K562 (cell line): ENCODE data around the gene UAP1. TPM values are rescaled to one million over a fixed set of nuclear protein-coding genes. Genes with fewer than 3 reads are reported as not detected.

ENCODE experiments used
- ATAC-seq: fragments of 200-7000 bp; cut with Tn5 transposase; 3 replicates; pipeline ENCODE4 v1.9.1; 2020; ENCODE audit warnings: moderate library complexity
- BruUV-seq: library from RNA; stranded (reverse); fragments of 400-500 nt; replicated peaks from 2 replicates; lab custom pipeline; 2021; lab: Mats Ljungman, UMichigan
- CTCF ChIA-PET: fragments of 300-600 bp; formaldehyde crosslinking; extraction: SDS; loops from one replicate; lab custom pipeline; 2021; ENCODE audit warnings: low intra/inter-chr PET ratio; lab: Yijun Ruan, JAX
- POLR2A ChIA-PET: fragments of 300-600, 350-650 bp; sonication (Branson Sonifier 250); formaldehyde crosslinking; extraction: SDS; loops from one replicate; lab custom pipeline; 2021; ENCODE audit warnings: antibody characterized with exemption, inconsistent platforms; lab: Yijun Ruan, JAX
- DNase-seq, 4 experiments: peaks; one replicate each; pipeline versions ENCODE4 v3.0.0 to v3.0.0-alpha.2; 2011 to 2018; ENCODE audit warnings: low spot score in 3 of 4, mixed read lengths in 3 of 4; ENCODE audit errors: extremely low read depth in 1 of 4
- FAIRE-seq: peaks from 2 replicates; lab custom pipeline; 2011; peaks lifted over from hg19 to GRCh38; lab: Jason Lieb, UNC
- H2AFZ ChIP-seq: 2 replicates; pipeline ENCODE4 v1.6.0; 2011; ENCODE audit warnings: low read depth, low read length, control low read depth, inconsistent platforms
- H3K27ac ChIP-seq: fragments of 200-600 bp; 3 replicates; pipeline ENCODE4 v1.8.0; 2011; ENCODE audit warnings: low read depth, mild to moderate bottlenecking, control low read depth, inconsistent platforms, low read length, moderate library complexity, mixed read lengths; ENCODE audit errors: extremely low read depth
- H3K27me3 ChIP-seq, 2 experiments: fragments of 300-600 bp in 1 of 2; 2 replicates in 1 of 2; 3 replicates in 1 of 2; pipeline versions ENCODE4 v1.6.0 to v1.8.0; 2011; ENCODE audit warnings: inconsistent platforms in 2 of 2, low read length in 2 of 2, mild to moderate bottlenecking in 1 of 2, mixed read lengths in 1 of 2, moderate library complexity in 1 of 2; ENCODE audit not compliant: control insufficient read depth in 2 of 2, insufficient read depth in 2 of 2
- H3K36me3 ChIP-seq: fragments of 300-600 bp; 3 replicates; pipeline ENCODE4 v1.8.0; 2011; ENCODE audit warnings: mild to moderate bottlenecking, low read length, inconsistent platforms; ENCODE audit not compliant: control insufficient read depth, insufficient read depth
- H3K4me1 ChIP-seq, 2 experiments: fragments of 200-600 bp in 1 of 2; replicated peaks in 1 of 2; 2 replicates in 1 of 2; 3 replicates in 1 of 2; pipeline versions ENCODE4 v1.5.1 to v1.8.0; 2011; ENCODE audit warnings: inconsistent platforms in 2 of 2, low read length in 2 of 2, mild to moderate bottlenecking in 1 of 2, mixed read lengths in 1 of 2, moderate library complexity in 1 of 2; ENCODE audit not compliant: control insufficient read depth in 2 of 2, insufficient read depth in 2 of 2
- H3K4me2 ChIP-seq: 2 replicates; pipeline ENCODE4 v1.6.1; 2011; ENCODE audit warnings: low read length, control low read depth, inconsistent platforms, mixed read lengths; ENCODE audit not compliant: insufficient read depth
- H3K4me3 ChIP-seq: fragments of 200-600 bp; sonication (generic), shearing (Covaris generic); 2 replicates; pipeline ENCODE4 v1.5.1; 2016; ENCODE audit warnings: control low read depth, inconsistent platforms
- H3K79me2 ChIP-seq: fragments of 200-600 bp; 3 replicates; pipeline ENCODE4 v1.8.0; 2011; ENCODE audit warnings: low read length, inconsistent platforms; ENCODE audit not compliant: control insufficient read depth, insufficient read depth
- H3K9ac ChIP-seq, 2 experiments: 2 replicates each; pipeline versions ENCODE4 v1.6.0 to v1.6.1; 2011; ENCODE audit warnings: low read depth in 2 of 2, low read length in 2 of 2, control low read depth in 1 of 2, inconsistent platforms in 1 of 2, mild to moderate bottlenecking in 1 of 2, mixed read lengths in 1 of 2; ENCODE audit not compliant: insufficient read depth in 1 of 2
- H3K9me1 ChIP-seq: one replicate; pipeline ENCODE4 v1.6.0; 2011; ENCODE audit warnings: inconsistent platforms, mild to moderate bottlenecking, low read length, moderate library complexity; ENCODE audit not compliant: control insufficient read depth, insufficient read depth
- H3K9me3 ChIP-seq: replicated peaks from 2 replicates; pipeline ENCODE4 v1.5.1; 2011; ENCODE audit warnings: low read depth, low read length, inconsistent platforms; ENCODE audit not compliant: control insufficient read depth, insufficient read depth
- H4K20me1 ChIP-seq: replicated peaks from 2 replicates; pipeline ENCODE4 v1.6.1; 2011; ENCODE audit warnings: low read length, inconsistent platforms, mixed read lengths; ENCODE audit not compliant: control insufficient read depth, insufficient read depth
- ATF1 ChIP-seq, 2 experiments: fragments of 450-650 bp in 1 of 2; IDR thresholded peaks; 2 replicates each; pipeline ENCODE4 v1.6.1; 2016; ENCODE audit warnings: missing compliant biosample characterization in 1 of 2, missing genetic modification characterization in 1 of 2
- KAT2B ChIP-seq: IDR thresholded peaks from one replicate; pipeline ENCODE4 v1.6.1; 2012; ENCODE audit warnings: low read depth, mild to moderate bottlenecking, control low read depth, inconsistent platforms, low read length, moderate library complexity
- KLF13 ChIP-seq: fragments of 450-650 bp; IDR thresholded peaks from 2 replicates; pipeline ENCODE4 v1.6.1; 2016; ENCODE audit warnings: missing genetic modification characterization, low read depth, mild to moderate bottlenecking, missing compliant biosample characterization, moderate library complexity, borderline replicate concordance
- RBM17 ChIP-seq: fragments of 200-400 bp; formaldehyde crosslinking; IDR thresholded peaks from 2 replicates; pipeline ENCODE4 v1.6.1; 2017; ENCODE audit warnings: low read depth, mild to moderate bottlenecking, low read length, borderline replicate concordance
- STAT5A ChIP-seq: IDR thresholded peaks from 2 replicates; pipeline ENCODE4 v1.6.1; 2012; ENCODE audit warnings: low read length, inconsistent platforms, borderline replicate concordance
- ZBTB17 ChIP-seq: fragments of 450-650 bp; formaldehyde crosslinking; IDR thresholded peaks from 2 replicates; pipeline ENCODE4 v1.4.0; 2020; ENCODE audit warnings: mild to moderate bottlenecking
- ZFP30 ChIP-seq: fragments of 250-450 bp; sonication (Bioruptor Pico); IDR thresholded peaks from 2 replicates; pipeline ENCODE4 v1.8.0; 2022; ENCODE audit warnings: moderate library complexity, mild to moderate bottlenecking, inconsistent platforms, borderline replicate concordance
- ZNF431 ChIP-seq: sonication (generic); formaldehyde crosslinking; IDR thresholded peaks from 2 replicates; pipeline ENCODE4 v1.8.0; 2022; ENCODE audit warnings: mild to moderate bottlenecking, missing genetic modification reagents
- WGBS: fragments of 100-300 bp; shearing (Covaris generic); methylation state at CpG from one replicate; pipeline ENCODE4 v1.1.6; 2016; ENCODE audit warnings: low coverage, mixed read lengths; ENCODE audit not compliant: insufficient coverage; ENCODE audit errors: missing lambda C conversion rate; 5-methylcytosine and 5-hydroxymethylcytosine counted together
- in situ Hi-C: fragments of 300-500 bp; cut with MboI; formaldehyde crosslinking; loops from 4 replicates; pipeline ENCODE4 v1.15.0; 2018; ENCODE audit warnings: inconsistent platforms, mixed read lengths
- intact Hi-C: fragments of 100-400 bp; cut with micrococcal nuclease; formaldehyde crosslinking; loops from 2 replicates; pipeline ENCODE4 v1.14.2; 2022
- polyA plus RNA-seq, 8 experiments: library from polyadenylated mRNA; depleted of rRNA in 4 of 8; stranded (reverse) in 5 of 8; unstranded in 3 of 8; fragments of >200 nt; fragmentation: Nextera tagmentation in 2 of 8; fragmentation: Illumina TruSeq in 1 of 8; extraction: Ambion mirVana in 2 of 8; extraction: Trizol in 1 of 8; gene quantifications; 2 replicates each; pipeline versions ENCODE4 v1.2.1 to v1.2.3, GENCODE V29; 2011 to 2014; ENCODE audit warnings: inconsistent platforms in 1 of 8, missing spikeins in 1 of 8
- total RNA-seq, 7 experiments: library from RNA; depleted of rRNA in 6 of 7; stranded (reverse); fragments of >200 nt in 6 of 7; fragmentation: Illumina TruSeq in 2 of 7; extraction: Trizol in 2 of 7; gene quantifications; 2 replicates each; pipeline versions ENCODE4 v1.2.1 to v1.2.3, GENCODE V29; 2011 to 2021; ENCODE audit warnings: low replicate concordance in 1 of 7

The UAP1 gene
- total and polyA plus RNA-seq, 9 of the 15 experiments (the other 6 are each of a cell fraction or from before 2014, with no cell fraction given): 182 to 317 (median 213) TPM

DNA sequence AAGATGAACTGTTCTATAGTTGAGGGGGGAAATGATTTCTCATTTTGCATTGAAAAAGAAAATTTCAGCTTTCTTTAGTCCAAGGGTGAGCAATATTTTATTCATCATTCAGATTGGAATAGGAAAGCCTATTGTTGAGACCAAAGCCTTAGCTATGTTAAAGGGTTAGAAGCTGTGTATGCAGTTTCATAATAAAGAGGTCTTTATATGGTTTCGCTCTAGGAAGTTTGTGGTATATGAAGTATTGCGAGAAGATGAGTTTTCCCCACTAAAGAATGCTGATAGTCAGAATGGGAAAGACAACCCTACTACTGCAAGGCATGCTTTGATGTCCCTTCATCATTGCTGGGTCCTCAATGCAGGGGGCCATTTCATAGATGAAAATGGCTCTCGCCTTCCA, 28.6 kb downstream of the UAP1 start:
- in situ Hi-C loops (no loop called here), intact Hi-C loops (no loop called here)
- Histone ChIP-seq H3K9ac (no peak overlapping the region), H3K9me3 (no peaks in the 10 kb centered on the region), H3K4me1 (no peaks in the 10 kb centered on the region), H3K27me3 (no peaks in the 10 kb centered on the region), H3K36me3 (peaks cover 95% of the 10 kb centered on the region), H3K79me2 (no peaks in the 10 kb centered on the region), H3K4me3 (no peak overlapping the region), H3K27ac (no peak overlapping the region)
- ATAC-seq: no peak; the same call in 2 of the 3 replicates
- ChIA-PET POLR2A (interaction anchor here (1.2 to 2.1 kb wide), 4 partner anchors 12 to 24 kb away, joined by 3 to 6 read pairs (median 4); no protein-coding TSS in a partner anchor), CTCF (no interaction called here)
- no peak for FAIRE-seq
- no peak for DNase-seq
- no TSS peak for BruUV-seq
- 97% methylated on average over 3 of the region's 3 CpGs for WGBS
- TF ChIP-seq KLF13 (tag): no peak
- no peak for TF ChIP-seq ZBTB17 (CRISPR knock-in tag)
- TF ChIP-seq ZFP30 (CRISPR knock-in tag): no peak
- TF ChIP-seq ATF1 (CRISPR knock-in tag; IDR thresholded peaks at IDR 0.05): no peak
- TF ChIP-seq ATF1 (tag; IDR thresholded peaks at IDR 0.05): no peak
- no peak for TF ChIP-seq RBM17
- no peak for TF ChIP-seq STAT5A
- no peak for TF ChIP-seq ZNF431 (CRISPR knock-in tag)
- TF ChIP-seq KAT2B: no peak
- TF ChIP-seq, all 486 proteins: peak for 0
- Histone ChIP-seq H3K4me2 (no peak overlapping the region), H3K9me1 (no peaks in the 10 kb centered on the region), H4K20me1 (no peaks in the 10 kb centered on the region), H2AFZ (no peak overlapping the region)
